CD4-positive, alpha-beta T cell treated with Interleukin-21 for 1 hour (primary cell): ENCODE measurements around the gene PLCB4.

Experiments used
- DNase-seq: peaks from one replicate; pipeline ENCODE4 v3.0.0-alpha.2; 2020

Gene PLCB4

GRCh38 chr20:9508696-9509178, 439.9 kb downstream of the PLCB4 start:
- DNase-seq, result no peak

- no peak for DNase-seq
Measured at GRCh38 chr20:9509246-9509645, 440.4 kb downstream of the PLCB4 start.

- no peak for DNase-seq
Measured at GRCh38 chr20:9510911-9511310, 442.0 kb downstream of the PLCB4 start.

GRCh38 chr20:9514072-9514460, 445.2 kb downstream of the PLCB4 start:
- no peak for DNase-seq

GRCh38 chr20:9514461-9515213, 445.8 kb downstream of the PLCB4 start, which contains the start of gene LAMP5:
LAMP5 (plus strand) TSS chr20:9514590; CDS start chr20:9514853, 263 bp downstream.
- DNase-seq, result no peak

GRCh38 chr20:9515214-9515585, 446.3 kb downstream of the PLCB4 start:
- DNase-seq, result no peak

- no peak for DNase-seq
Measured at GRCh38 chr20:9515741-9516233, 446.9 kb downstream of the PLCB4 start.

- DNase-seq, result no peak
Measured at GRCh38 chr20:9516234-9516871, 447.5 kb downstream of the PLCB4 start.

- no peak for DNase-seq
Measured at GRCh38 chr20:9517297-9518162, 448.6 kb downstream of the PLCB4 start.

- no peak for DNase-seq
Measured at GRCh38 chr20:9518576-9519175, 449.8 kb downstream of the PLCB4 start.

GRCh38 chr20:9520086-9520485, 451.2 kb downstream of the PLCB4 start:
- no peak for DNase-seq

- DNase-seq, result no peak
Measured at GRCh38 chr20:9523636-9524035, 454.7 kb downstream of the PLCB4 start.
